GM21515 (cell line): Measurements from ENCODE around the gene CENPT.
"Not testable (repeated sequence)": the region's sequence is repeated elsewhere in the genome, so short reads cannot be mapped to it uniquely, and the experiment has no call there.

ENCODE experiments used
- ATAC-seq: cut with Tn5 transposase; IDR thresholded peaks from one replicate; pipeline ENCODE4 v1.9.1; 2021; ENCODE audit not compliant: unreplicated experiment

Gene CENPT

DNA sequence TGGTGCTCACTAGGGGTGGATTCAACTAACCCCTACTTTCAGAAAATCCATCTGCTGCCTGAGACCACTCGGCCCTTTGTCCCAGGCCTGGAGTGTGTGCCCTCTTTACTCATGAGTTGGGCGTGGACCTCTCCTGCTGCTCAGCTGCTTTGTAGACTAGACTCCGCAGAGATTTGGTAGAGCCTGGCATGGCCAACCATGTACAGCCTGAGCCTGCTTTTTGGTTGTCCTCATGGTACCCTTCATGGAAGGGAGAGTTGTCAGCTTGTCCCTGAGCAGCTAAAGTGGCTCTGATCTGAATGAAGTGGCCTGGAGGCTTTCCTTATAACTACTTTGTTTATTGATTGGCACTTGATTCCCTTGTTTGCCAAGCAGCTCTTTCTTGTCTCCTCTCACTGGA lies 26.9 kb upstream of the CENPT start:
- no peak for ATAC-seq

DNA sequence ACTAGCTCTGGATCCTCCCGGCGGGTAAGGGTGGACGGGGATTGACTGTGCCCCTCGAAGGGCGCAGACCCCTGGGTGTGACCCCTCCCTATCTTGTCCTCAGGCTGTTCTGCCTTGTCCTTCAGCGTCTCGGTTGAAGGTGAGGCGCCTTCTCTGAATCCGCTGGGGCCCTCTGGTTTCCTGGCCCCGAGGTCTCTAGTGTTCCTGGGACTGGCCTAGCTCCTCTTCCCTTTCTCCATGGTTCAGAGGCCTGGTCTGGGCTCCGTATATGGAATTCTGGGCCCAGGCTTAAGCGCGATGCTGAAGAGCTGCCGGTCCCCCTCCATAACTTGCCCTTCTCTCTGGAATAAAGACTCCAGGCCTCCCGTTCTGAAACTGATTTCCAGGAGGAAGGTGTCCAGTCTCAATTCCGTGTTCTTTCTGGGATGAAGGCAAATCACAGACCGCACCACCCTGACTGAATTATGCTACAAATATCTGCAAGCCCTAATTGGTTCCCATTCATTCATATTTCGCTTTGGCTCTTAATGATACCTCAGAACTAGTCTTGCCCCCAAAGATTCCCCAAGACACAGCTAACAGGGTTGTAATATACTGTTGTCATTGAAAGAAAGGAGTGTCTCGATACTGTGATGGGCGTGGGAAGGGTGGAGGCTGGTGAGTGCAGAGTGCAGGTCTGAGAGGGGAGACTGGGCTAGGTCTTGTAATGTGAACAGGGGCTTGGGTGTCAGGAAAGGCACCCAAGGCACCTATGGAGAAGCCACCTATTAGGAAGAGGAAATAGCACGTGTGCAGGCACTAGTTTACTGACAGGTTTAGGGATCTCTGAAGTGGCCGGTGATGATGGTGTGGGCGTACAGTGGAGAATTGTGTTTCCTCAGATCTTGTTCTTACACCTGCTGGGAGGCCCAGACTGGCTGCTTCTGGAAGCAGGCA lies 26.2 kb upstream of the CENPT start:
- ATAC-seq: no peak

DNA sequence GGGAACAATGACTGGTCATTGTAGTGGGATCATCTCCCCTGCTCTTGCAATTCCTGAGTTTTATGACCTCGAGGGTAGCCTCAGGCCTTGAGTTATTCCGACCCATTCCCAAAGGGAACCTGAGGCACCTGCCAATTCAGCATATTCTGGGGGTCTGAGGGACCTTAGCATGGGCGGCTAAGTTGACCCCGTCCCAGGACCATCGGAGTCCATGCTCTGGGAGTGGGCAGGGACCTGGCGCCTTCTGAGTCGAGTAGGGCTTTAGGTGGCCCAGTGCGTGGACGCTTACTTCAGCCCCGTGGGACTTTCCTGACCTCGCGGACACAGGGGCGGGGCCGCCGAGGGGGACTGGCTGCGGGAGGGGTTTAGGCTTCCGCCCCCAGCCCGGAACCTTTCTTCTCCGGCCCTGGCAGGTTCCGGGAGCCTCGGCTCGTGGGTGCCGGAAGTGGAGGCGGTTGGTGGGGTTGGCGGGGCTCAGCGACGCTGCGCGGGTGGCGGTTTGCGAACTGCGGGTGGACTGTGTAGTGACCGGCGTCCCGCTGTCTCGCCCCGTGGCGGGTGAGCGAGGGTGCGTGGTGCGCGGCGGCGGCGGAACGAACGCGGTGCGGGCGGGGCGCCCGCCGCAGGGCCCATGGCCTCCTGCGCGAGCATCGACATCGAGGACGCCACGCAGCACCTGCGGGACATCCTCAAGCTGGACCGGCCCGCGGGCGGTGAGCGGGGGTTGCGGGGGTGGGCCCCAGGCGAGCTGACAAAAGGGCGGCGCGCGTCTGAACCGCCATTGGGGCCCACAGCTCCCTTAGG lies 25.3 kb upstream of the CENPT start, which contains the start of gene EDC4:
EDC4 (plus strand) TSS at position 422 of the 804 bp plus-strand sequence; CDS start at position 632, 210 bp downstream.
- peak; percentile 55 for ATAC-seq

DNA sequence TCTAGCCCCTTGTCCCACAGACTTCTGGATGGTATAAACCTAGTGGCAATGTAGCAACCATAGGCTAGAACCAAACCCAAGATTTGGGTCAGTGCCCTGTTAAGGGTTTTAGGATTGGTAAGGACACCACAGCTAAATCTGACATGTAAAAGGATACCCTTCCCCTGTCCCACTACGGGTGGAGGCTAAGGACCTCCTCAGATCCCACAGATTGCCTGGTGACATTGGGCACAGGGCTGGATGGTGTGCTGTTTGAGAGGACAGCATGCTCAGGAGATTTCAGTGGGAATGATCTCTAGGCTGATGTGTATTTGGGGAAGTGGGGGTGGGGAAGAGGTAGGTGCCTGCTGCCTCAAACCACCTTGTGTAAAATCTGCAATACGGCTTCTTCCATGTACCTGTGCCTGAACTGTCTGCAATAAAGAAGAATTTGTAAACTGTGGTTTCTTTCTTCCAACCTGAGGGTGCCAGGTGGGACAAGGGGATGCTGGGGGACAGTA lies 24.7 kb upstream of the CENPT start:
- ATAC-seq: no peak

DNA sequence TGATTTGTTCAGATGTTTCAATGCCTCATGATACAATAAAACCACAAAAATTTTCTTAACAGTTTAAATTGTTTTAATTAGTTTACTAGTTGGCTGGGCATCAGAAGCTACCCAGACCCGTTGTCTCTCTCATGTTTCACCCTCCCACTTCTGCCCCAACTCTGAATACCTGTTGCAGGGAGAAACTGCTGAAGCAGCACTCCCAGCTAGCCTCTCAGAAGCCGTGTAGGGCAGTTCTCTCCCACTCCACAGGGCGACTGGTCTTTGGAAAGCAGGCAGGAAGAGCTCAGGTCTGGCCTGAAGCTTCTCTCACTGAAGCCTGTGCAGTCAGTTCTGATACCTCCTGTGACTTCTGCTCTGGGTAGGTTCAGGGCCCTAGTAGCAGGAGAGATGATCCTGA lies 23.8 kb upstream of the CENPT start:
- ATAC-seq: no peak

DNA sequence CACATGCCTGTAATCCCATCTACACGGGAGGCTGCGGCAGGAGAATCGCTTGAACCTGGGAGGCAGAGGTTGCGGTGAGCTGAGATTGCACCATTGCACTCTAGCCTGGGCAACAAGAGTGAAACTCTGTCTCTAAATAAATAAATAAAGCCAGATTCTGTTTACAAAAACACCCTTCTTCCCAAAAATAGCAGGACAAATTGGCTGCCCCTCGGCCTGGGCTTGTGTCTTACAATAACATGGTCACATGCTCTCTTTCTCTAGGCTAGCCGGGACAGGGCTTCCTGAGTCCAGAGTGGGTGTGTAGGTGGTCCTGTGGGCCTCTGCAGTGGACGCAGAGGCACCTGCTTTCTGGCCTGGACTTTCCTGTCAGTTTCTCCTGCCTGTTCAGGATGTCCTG lies 22.2 kb upstream of the CENPT start:
- no peak for ATAC-seq

DNA sequence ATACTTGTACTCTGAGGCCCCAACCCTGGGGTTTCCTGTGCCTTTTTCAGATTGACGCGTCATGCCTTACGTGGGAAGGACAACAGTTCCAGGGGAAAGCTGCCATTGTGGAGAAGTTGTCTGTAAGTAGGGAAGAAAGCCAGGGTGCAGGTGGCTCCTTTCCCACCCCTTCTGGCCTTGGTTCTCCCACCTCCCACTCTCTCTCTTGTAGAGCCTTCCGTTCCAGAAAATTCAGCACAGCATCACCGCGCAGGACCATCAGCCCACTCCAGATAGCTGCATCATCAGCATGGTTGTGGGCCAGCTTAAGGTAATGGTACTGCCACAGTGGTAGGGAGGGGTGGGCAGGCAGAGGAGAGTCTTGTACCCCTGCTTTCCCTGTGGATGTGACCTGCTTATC lies 20.8 kb upstream of the CENPT start:
- no peak for ATAC-seq

DNA sequence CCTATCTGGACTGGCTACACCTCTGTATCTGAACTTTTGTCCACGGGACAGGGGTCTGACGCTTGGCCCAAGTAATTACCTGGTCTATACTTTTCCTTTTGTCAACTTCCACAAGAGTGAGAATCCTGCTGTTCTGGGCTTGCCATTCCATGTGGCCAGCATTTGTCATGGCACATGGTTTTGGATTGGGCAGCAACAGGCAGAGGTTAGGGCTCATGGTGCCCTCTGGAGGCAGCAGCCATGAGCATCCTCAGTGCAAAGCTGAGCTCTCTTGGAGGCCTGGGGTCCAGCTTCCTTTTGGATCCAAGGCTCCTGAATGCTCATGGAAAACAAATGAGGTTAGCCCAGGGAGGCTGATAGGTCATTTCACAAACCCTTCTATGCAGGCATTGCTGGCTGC lies 17.8 kb upstream of the CENPT start:
- no peak for ATAC-seq

DNA sequence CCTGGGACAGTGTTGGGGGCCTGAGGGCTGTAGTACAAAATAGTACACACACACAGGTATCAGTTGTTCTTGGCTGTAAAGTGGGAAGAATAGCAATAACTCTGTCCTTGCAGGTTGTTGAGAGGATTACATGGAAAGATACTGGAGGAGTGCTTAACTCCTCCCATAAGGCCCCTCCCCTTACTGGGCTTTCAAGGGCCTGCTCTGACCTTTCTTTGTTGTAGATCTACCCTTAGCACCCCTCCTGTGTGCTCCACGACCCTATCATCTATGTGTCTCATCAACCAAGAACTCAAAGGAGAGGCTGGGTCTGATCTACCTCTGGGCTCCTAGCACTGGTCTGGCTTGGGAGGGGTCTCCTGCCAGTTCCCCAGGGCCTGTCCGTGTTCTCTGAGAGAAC lies 17.1 kb upstream of the CENPT start:
- no peak for ATAC-seq

DNA sequence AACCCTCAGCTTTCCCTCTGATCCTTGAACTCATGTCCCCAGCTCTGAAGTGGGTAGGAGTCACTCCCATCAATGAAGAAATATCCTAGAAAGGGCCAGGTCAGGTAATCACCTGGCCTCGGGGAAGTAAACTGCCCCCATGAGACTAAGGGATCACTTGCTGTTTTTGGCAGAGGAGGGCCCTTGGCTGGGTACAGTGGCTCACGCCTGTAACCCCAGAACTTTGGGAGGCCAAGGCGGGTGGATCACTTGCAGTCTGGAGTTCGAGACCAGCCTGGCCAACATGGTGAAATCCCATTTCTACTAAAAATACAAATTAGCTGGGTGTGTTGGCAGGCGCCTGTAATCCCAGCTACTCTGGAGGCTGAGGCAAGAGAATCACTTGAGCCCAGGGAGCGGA lies 16.6 kb upstream of the CENPT start:
- not testable (repeated sequence) for ATAC-seq

DNA sequence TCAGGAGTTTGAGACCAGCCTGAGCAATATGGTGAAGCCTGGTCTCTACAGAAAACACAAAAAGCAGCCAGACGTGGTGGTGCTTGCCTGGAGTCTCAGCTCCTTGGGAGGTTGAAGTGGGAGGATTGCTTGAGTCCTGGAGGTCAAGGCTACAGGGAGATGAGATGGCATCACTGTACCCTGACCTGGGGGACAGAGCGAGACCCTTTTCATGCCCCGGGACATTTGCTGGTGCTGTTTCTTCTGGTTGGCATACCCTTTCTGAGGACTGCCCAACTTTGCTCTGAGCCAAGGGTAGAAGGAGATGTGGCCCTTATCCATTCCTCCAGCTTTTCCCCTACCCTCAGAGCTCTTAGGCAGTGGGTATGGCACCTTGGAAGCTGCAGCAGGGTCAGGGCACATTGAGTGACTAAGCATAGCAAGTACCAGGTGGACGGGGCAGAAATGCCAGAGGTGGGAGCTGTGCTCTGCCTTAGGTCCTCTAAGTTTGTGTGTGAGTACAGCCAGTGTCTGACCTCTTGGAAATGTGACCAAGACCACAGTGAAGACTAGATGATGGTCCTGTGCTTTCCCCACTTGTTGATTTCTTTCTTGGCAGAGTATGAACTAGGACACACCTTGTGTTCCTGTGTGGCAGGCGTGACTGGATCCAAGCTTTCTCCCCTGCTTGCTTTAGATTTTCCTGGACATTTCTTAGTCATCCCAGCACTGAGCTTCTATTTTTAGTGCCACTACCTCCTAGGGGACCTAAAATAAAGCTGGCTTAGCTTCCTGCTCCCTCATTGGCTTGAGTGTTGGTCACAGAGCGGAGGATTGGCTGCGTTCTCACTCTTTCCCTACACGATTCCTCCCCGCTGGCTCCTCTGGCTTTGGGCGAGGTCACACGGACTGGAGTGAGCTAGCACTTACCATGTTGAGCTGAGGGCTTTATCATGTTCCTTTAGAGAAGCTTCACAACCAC lies 15.4 kb upstream of the CENPT start:
- no peak for ATAC-seq

DNA sequence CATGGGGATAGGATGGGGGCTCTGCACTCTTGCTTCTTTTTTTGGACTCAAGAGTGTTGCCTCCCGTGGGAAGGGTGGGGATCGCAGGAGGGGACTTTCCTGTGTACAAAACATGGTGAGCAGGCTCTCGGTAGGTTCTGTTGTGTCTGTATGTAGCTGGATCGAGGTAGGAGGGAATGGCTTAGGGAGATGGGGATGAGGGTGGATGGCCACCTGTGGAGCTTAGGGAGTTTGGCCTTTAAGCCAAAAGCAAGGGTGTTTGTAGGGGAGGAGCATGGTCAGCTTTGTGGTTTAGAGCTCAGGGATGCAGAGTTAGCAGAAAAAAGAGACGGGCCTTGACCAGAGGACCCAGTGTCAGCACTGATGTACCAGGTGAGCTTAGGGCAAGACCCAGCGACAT lies 14.4 kb upstream of the CENPT start:
- no peak for ATAC-seq

DNA sequence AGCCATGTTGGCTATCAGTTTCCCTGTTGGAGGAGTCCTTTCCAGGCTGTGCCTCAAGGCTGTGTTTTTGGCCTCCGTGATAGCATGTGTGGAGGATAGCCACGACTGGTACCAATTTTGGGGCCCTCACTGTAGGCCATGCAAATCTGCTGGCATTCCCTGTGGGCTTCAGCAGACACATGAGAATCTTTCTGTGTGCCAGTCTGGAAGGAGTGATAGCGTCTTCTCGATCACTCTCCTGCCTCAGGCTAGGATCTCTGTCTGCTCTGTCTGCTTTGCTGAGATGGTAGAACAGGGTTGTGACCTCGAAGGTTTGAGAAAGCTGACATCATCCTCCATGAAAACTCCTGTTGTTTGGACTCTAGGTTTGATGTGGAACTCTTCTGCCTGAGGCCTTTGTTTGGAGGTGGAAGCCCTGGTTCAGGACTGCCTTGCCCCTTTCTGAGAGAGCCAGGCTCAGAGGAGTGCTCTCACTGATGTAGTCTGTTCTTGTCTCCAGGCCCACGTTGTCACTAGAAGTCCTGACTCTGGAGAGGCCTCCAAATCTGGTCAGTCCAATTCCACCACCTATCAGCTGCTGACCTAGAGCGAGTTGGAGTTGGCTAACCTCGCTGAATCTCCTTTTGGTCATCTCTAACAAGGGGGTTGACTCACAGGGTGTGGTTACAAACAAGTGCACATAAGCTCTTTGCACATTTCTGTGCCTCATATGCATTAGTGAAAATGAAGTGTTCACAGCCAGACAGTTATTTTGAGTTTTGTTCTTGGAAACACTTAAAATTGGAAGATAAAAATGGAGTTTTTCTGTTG lies 13.3 kb upstream of the CENPT start:
- ATAC-seq: no peak

DNA sequence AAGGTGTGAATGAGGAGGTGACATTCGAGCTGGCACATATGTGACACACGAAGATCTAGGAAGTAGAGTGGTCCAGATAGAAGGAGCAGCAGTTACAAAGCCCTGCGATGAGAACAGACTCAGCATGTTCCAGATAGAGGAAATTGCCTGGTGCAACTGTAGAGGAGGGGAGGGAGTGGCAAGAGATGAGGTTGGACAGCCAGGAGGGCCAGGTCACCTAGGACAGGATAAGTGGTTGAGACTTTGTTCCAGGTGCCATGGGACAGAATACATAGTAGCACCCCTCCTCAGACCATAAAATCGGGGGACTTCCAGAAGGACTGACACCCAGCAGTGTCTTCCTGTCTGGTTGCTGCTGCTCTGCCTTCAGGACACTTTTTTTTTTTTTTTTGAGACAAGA lies 11.0 kb upstream of the CENPT start:
- no peak for ATAC-seq

DNA sequence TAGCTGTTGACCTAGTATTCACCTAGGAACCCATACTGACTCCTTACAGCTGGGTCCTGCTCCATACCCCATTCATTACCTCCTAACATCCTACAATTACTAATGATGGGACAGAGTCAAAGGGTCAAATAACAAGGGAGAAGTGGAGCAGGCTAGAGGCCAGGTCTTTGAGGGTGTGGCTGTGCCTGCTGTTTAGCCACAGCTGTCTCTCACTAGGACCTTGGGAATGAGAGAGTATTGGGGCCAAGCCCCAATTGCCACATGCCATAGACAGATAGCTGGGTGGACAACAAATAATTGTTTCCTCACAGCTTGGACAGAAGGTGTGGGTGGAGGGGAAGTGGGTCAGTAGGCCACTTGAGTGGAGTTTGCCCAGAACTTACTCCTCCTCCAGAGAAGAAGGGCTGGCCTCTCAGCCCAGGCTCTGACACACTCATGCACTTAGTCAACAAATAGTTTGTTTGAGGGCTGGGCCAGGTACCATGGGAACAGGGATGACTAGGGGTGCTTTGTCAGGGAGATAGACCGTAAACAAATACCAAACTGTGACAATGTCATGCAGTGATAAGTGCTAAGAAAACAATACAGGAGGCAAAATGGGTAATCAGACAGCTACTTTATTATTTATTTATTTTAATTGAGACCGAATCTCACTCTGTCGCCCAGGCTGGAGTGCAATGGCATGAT lies 10.2 kb upstream of the CENPT start:
- no peak for ATAC-seq

DNA sequence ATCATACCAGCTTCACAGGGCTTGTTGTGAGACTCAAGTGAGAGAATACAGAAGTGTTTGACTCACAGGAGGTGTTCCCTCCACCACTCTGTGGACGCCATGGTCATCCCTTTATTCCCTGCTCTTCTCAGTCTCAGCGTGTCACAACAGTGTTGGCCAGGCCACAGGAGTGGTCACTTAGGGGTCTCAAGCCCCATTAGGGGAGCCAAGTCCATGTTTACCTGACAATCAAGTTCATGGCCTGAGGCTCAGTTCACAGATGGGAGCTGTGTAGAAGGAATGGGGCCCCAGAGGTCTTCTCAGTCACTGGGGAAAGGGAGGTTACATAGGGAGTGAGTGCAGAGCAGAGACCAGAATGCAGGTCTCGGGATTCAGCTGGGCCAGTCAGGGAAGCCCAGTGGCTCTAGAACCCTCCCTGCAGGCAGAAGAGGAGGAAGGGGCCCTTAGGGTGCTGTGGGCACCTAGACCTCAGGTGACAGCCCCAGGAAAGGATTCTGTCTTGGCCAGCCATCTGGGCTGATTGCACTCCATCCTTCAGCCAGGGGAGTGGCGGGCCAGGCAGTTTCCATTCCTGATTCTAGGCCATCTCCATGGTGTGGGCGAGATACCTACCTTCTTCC lies 9.5 kb upstream of the CENPT start:
- ATAC-seq: no peak

DNA sequence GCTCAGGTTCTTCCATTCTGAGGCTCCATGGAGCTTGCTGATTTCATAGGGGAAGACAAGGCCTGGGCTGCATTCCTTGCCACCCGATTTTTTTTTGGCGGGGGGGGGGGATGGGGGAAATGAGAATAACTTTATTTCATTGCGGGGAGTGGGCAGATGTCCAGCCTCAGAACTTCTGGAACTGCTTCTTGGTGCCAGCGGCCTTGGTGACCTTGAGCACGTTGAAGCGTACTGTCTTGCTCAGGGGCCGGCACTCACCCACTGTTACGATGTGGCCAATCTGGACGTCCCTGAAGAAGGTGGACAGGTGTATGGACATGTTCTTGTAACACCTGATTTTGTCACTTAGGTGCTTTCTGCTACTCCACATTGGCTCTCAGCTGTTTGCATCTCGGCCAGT lies 8.3 kb upstream of the CENPT start:
- ATAC-seq: no peak

DNA sequence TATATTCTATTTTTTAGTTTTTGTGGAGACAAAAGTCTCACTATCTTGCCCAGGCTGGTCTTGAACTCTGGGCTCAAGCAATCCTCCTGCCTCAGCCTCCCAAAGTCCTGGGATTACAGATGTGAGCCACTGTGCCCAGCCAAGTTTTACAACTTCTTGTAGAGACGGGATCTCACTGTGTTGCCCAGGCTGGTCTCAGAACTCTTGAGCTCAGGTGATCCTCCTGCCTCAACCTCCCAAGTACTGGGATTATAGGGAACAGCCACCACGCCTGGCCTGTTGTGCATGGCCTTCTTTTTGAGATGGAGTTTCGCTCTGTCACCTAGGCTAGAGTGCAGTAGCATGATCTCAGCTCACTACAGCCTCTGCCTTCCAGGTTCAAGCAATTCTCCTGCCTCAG lies 6.2 kb upstream of the CENPT start:
- ATAC-seq: no peak

DNA sequence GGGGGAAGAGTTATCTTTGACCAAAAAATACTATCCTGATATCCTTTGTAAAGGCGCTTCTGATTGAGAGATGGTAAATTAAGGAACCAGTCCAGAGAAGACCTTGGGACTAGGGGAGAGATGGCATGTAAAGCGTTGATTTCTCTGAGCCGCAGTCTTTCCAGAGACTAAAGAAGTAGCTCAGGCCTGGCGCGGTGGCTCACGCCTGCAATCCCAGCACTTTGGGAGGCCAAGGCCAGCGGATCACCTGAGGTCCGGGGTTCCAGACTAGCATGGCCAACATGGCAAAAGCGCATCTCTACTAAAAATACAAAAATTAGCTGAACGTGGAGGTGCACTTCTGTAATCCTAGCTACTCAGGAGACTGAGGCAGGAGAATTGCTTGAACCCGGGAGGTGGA lies 625 bp upstream of the CENPT start:
- no peak for ATAC-seq
